ENCODE results near the gene CYB5RL.

CYB5RL gene

DNA sequence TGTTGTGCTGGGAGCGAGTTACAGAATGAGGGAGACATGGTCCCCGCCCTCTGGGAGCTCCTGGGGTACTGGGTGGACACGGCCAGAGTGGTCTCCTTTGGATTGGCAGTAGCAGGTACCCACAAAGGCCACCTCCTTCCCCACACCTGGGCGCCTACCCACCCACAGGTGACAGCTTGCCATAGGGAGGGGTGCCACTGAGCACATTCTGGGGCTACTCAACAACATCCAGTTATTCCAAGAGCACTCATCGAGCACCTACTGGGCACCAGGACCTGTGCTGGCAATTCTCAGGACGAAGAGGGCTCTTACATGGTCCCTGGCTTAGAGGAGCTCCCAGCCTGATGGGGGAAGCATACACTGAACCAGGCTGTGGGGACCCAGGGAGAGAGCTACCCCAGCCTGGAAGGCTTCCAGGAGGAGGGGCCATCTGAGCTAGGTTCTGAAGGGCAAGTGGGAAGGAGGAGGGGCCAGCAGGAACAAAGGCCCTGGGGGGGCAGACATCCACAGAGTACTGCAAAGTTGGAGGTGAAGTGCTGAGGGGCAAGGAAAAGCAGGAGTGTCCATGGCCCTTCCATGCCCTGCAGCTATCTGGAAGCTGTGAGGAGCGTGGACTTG, 22.1 kb upstream of the CYB5RL start:
- TF ChIP-seq, protein P1, sequence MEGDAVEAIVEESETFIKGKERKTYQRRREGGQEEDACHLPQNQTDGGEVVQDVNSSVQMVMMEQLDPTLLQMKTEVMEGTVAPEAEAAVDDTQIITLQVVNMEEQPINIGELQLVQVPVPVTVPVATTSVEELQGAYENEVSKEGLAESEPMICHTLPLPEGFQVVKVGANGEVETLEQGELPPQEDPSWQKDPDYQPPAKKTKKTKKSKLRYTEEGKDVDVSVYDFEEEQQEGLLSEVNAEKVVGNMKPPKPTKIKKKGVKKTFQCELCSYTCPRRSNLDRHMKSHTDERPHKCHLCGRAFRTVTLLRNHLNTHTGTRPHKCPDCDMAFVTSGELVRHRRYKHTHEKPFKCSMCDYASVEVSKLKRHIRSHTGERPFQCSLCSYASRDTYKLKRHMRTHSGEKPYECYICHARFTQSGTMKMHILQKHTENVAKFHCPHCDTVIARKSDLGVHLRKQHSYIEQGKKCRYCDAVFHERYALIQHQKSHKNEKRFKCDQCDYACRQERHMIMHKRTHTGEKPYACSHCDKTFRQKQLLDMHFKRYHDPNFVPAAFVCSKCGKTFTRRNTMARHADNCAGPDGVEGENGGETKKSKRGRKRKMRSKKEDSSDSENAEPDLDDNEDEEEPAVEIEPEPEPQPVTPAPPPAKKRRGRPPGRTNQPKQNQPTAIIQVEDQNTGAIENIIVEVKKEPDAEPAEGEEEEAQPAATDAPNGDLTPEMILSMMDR (conservative IDR thresholded peaks at IDR 0.05; ENCODE audit: control insufficient read depth, insufficient read depth, low read depth, low read length) = no peak
- DNase-seq (ENCODE audit: low read depth) = no peak
- H3K4me3 ChIP-seq (ENCODE audit: control insufficient read depth, low read depth, low read length) = no peak overlapping the region

DNA sequence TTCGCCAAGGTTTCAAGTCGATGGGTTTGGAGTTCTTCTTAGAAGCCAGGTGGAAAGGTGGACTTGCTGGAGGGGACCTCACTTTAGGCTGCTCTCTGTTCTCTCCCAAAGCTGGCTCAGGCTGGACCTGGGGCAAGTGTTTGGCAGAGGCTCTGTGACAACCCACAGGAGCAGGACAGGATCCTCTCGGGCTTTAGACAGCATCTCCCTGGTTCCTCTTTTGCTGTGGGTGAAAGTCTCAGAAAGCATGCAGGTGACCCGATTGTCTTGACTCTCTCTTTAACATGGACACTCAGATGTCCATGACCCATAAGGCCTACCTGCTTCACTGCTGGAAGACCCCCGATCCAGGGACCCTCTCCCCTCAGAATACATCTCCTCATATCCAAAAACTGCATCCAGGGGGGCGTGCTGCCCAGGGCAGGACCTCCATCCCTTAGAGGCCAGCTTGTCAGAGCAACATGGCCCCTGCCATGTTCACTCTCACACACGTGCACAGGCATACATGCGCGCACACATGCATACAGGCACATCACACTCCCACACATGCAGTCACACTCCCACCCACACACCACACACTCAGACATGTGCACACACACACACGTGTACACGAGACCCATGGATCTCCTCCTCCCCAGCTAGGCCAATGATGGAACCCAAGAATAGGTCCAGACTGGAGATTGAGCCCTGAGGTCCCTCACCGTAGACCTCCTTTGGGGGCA, 21.4 kb upstream of the CYB5RL start:
- DNase-seq (ENCODE audit: low read depth) = no peak
- no peak overlapping the region for H3K4me3 ChIP-seq (ENCODE audit: control insufficient read depth, low read depth, low read length)
- TF ChIP-seq, protein P1 (conservative IDR thresholded peaks at IDR 0.05; ENCODE audit: control insufficient read depth, insufficient read depth, low read depth, low read length) = no peak

DNA sequence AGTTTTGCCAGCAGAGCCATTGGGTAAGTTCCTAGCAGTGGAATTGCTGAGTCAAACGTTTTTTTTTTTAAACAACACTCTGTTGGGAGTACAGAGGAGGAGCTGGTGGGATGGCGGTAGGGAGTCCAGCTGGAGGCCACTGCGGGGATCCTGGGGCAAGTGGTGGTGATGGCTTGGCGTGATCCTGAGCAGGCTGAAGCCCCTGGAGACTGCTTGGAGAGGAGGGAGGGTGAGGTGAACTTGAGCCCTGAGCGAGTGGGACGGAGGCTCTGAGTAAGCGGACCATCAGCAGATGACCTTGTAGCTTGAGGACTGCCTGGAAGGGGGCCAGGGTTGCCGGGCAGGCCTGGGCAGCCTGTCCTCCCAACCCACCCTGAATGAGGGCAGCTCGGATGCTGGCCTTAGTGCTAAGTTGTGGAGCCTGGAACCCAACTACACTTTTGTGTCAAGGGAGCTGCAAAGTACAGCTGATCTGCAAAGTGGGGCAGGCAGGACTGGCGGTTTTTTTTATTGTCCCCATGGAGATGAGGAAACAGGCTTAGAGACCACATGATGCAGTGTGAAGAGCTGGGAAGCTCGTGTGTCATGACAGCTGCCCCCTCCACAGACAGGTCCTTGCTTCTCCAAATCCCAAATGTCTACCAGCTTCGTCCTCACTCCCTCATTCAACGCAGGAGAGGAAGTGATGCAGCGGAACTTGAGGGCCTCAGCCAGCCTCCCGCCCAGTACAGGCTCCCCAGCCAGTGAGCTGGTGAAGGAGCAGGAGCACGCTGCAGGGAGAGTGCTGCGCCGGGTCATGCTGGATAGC, 20.4 kb upstream of the CYB5RL start:
- TF ChIP-seq, protein P1 (conservative IDR thresholded peaks at IDR 0.05; ENCODE audit: control insufficient read depth, insufficient read depth, low read depth, low read length) = no peak
- H3K4me3 ChIP-seq (ENCODE audit: control insufficient read depth, low read depth, low read length) = no peak overlapping the region

DNA sequence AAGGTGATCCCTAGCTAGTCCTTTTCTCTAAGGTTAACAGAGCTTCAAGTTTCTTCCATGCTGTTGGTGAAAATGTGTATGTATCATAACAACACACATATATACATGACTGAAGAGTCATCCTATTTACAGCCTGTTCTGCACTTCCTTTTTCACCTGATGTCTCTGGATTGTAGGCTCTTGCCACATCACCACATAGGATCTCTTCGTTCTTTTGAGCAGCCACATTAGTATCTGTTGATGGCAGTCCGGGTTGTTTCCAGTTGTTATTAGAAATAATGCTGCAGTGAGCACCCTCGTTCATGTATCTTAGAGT, 19.8 kb upstream of the CYB5RL start:
- TF ChIP-seq, protein P1 (conservative IDR thresholded peaks at IDR 0.05; ENCODE audit: control insufficient read depth, insufficient read depth, low read depth, low read length) = no peak
- DNase-seq (ENCODE audit: low read depth) = no peak
- H3K4me3 ChIP-seq (ENCODE audit: control insufficient read depth, low read depth, low read length) = no peak overlapping the region

More for the DNA sequence above, 20.4 kb upstream of the CYB5RL start:
- DNase-seq (ENCODE audit: low read depth) = peak; percentile 86

DNA sequence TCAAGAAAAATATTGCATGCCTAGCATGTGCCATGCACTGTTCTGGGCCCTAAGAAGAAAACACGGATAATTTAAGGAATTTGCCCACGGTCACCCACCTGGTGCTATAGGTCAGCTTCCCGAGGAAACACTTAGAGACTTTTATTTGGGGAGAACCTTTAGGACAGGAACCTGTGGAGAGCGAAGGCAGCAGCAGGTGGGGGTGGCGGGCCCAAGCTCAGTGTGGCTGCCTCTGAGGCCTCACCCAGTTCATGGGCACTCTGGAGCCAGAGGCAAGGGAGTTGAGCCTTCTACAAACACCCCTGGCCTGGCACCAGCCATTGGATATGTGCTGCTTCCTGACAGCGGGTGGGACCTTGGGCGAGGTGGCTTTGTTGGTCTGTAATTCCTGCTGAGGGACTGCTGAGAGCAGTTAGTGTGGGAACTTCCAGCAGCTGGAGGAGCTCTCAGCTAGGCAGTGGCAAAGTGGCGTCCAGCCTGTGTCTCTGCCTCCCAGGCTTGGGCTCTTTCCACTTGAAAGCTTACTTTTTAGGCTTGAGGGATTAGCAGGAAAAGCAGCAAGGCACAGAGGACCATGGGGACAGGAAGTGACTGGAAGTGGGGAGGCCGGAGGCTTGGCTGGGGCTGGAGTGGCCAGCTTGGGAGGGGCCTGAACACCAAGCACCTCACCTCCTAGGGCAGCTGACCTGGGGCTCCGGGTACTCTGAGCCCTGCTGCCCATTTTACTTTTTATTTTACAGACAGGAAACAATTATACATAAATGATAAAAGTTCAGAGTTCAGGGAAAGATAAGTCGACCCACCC, 19.3 kb upstream of the CYB5RL start:
- DNase-seq (ENCODE audit: low read depth) = no peak
- no peak overlapping the region for H3K4me3 ChIP-seq (ENCODE audit: control insufficient read depth, low read depth, low read length)
- TF ChIP-seq, protein P1 (conservative IDR thresholded peaks at IDR 0.05; ENCODE audit: control insufficient read depth, insufficient read depth, low read depth, low read length) = no peak

DNA sequence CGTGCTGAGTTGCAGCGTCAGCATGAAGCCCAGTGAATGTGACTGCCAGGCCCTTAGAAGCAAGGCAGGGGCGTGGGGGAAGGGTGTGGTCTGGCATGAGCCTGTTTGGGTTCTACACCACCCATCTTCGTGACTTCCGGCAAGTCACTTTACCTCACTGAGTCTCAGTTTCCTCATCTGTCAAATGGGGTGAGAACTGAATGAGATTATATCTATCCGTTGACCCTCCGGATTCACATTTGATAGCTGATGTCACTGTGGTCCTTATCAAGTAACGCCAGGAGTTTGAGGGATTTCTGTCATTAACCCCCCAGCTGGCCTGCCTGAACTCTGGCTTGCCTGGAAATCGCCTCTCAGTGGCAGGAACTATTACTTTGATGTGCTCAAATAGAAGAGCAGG, 15.7 kb upstream of the CYB5RL start:
- TF ChIP-seq, protein P1 (conservative IDR thresholded peaks at IDR 0.05; ENCODE audit: control insufficient read depth, insufficient read depth, low read depth, low read length) = no peak
- H3K4me3 ChIP-seq (ENCODE audit: control insufficient read depth, low read depth, low read length) = no peak overlapping the region
- DNase-seq (ENCODE audit: low read depth) = no peak
